ENCODE results near the gene LRRC34. TPM values are rescaled to one million over a fixed set of nuclear protein-coding genes. Genes with fewer than 3 reads are reported as not detected.

The LRRC34 gene
- total RNA-seq, 4 donors from 2014 or later, result 1.3 to 1.9 TPM; not detected in 2

- Histone ChIP-seq H3K4me3 (no peak overlapping the region), H3K27ac (no peak overlapping the region), H3K9me3 (no peaks in the 10 kb centered on the region), H3K4me1 (peaks cover 0 to 6% (median 0%) of the 10 kb centered on the region in 4 donors), H3K36me3 (no peaks in the 10 kb centered on the region), H3K27me3 (no peaks in the 10 kb centered on the region)
- TF ChIP-seq POLR2AphosphoS5 (IDR thresholded peaks at IDR 0.05) (no peak), CTCF (IDR thresholded peaks at IDR 0.05) (no peak), EP300 (IDR thresholded peaks at IDR 0.05; ENCODE audit: low read depth) (no peak), POLR2A (IDR thresholded peaks at IDR 0.05) (no peak)
- in situ Hi-C loops (cut with MboI; ENCODE audit: low pct_ligation_motif_present in 1 of 4, low pct_unique_long_range_greater_than_20kb in 1 of 4, low sequenced_read_pairs in 3 of 4), result no loop called here
- intact Hi-C loops (cut with DNase I; ENCODE audit: low total_unique reads), result no loop called here
- no peak for DNase-seq
- WGBS, 2 donors (ENCODE audit: low coverage in 1 of 2), result 79 to 80% methylated on average over 2 of the region's 2 CpGs
Measured at GRCh38 chr3:169755488-169755887, 57.2 kb downstream of the LRRC34 start.

- Histone ChIP-seq H3K36me3 (no peaks in the 10 kb centered on the region), H3K4me1 (peaks cover 0 to 6% (median 0%) of the 10 kb centered on the region in 4 donors), H3K27me3 (peaks cover 2% of the 10 kb centered on the region), H3K27ac (no peak overlapping the region), H3K4me3 (no peak overlapping the region), H3K9me3 (no peaks in the 10 kb centered on the region)
- in situ Hi-C loops (cut with MboI; ENCODE audit: low pct_ligation_motif_present in 1 of 4, low pct_unique_long_range_greater_than_20kb in 1 of 4, low sequenced_read_pairs in 3 of 4), result no loop called here
- TF ChIP-seq CTCF (IDR thresholded peaks at IDR 0.05) (no peak), POLR2A (IDR thresholded peaks at IDR 0.05) (no peak), POLR2AphosphoS5 (IDR thresholded peaks at IDR 0.05) (no peak), EP300 (IDR thresholded peaks at IDR 0.05; ENCODE audit: low read depth) (no peak)
- 82 to 100% methylated on average over 2 to 3 of the region's 3 CpGs for WGBS, 2 donors (ENCODE audit: low coverage in 1 of 2)
- intact Hi-C loops (cut with DNase I; ENCODE audit: low total_unique reads), result no loop called here
- DNase-seq, result no peak
Measured at GRCh38 chr3:169754711-169755110, 58.0 kb downstream of the LRRC34 start.

- Histone ChIP-seq H3K4me3 (no peak overlapping the region), H3K9me3 (no peaks in the 10 kb centered on the region), H3K36me3 (no peaks in the 10 kb centered on the region), H3K27me3 (peaks cover 5% of the 10 kb centered on the region), H3K27ac (no peak overlapping the region), H3K4me1 (peaks cover 0 to 6% (median 0%) of the 10 kb centered on the region in 4 donors)
- TF ChIP-seq POLR2AphosphoS5 (IDR thresholded peaks at IDR 0.05) (no peak), CTCF (IDR thresholded peaks at IDR 0.05) (no peak), EP300 (IDR thresholded peaks at IDR 0.05; ENCODE audit: low read depth) (no peak), POLR2A (IDR thresholded peaks at IDR 0.05) (no peak)
- intact Hi-C loops (cut with DNase I; ENCODE audit: low total_unique reads), result no loop called here
- in situ Hi-C loops (cut with MboI; ENCODE audit: low pct_ligation_motif_present in 1 of 4, low pct_unique_long_range_greater_than_20kb in 1 of 4, low sequenced_read_pairs in 3 of 4), result no loop called here
- WGBS, 2 donors (ENCODE audit: low coverage in 1 of 2), result 86 to 96% methylated on average over 2 of the region's 2 CpGs
- DNase-seq, result no peak
Measured at GRCh38 chr3:169751875-169752274, 60.8 kb downstream of the LRRC34 start.

- in situ Hi-C loops (cut with MboI; ENCODE audit: low pct_ligation_motif_present in 1 of 4, low pct_unique_long_range_greater_than_20kb in 1 of 4, low sequenced_read_pairs in 3 of 4), result no loop called here
- no peaks in the 10 kb centered on the region for H3K36me3 ChIP-seq
- no peak overlapping the region for H3K27ac ChIP-seq
Measured at GRCh38 chr3:169750665-169751064, 62.0 kb downstream of the LRRC34 start.

More at GRCh38 chr3:169750665-169751064, 62.0 kb downstream of the LRRC34 start:
- intact Hi-C loops (cut with DNase I; ENCODE audit: low total_unique reads), result no loop called here
- no peak for DNase-seq
- H3K9me3 ChIP-seq, result no peaks in the 10 kb centered on the region
- H3K4me3 ChIP-seq, result no peak overlapping the region
- TF ChIP-seq POLR2AphosphoS5 (IDR thresholded peaks at IDR 0.05) (no peak), CTCF (IDR thresholded peaks at IDR 0.05) (no peak), EP300 (IDR thresholded peaks at IDR 0.05; ENCODE audit: low read depth) (no peak)
- H3K4me1 ChIP-seq, result peaks cover 0 to 6% (median 0%) of the 10 kb centered on the region in 4 donors
- 61 to 74% methylated on average over 2 of the region's 2 CpGs for WGBS, 2 donors (ENCODE audit: low coverage in 1 of 2)
- H3K27me3 ChIP-seq, result peaks cover 5% of the 10 kb centered on the region

Data from transverse colon (tissue), 4 donors.